HEK293 (cell line): ENCODE data around the gene OR5AU1.

Experiments
- CTCF ChIA-PET: fragments of 350-600 bp; formaldehyde crosslinking; extraction: SDS; loops from one replicate; lab custom pipeline; 2021; ENCODE audit warnings: antibody characterized with exemption; lab: Yijun Ruan, JAX
- POLR2A ChIA-PET: fragments of 300-600 bp; formaldehyde crosslinking; extraction: SDS; loops from one replicate; lab custom pipeline; 2020; ENCODE audit warnings: antibody characterized with exemption, inconsistent platforms; lab: Yijun Ruan, JAX
- H3K27ac ChIP-seq: fragments of 200-500 bp; sonication (Bioruptor generic); 2 replicates; pipeline ENCODE4 v1.5.1; 2014; ENCODE audit warnings: low read depth, low read length, control low read depth, inconsistent platforms; ENCODE audit errors: extremely low read depth
- H3K36me3 ChIP-seq, 2 experiments: fragments of 200-500 bp in 1 of 2; sonication (Bioruptor generic) in 1 of 2; 1 replicate in 1 of 2; 2 replicates in 1 of 2; pipeline ENCODE4 v1.5.1; 2014 to 2017; ENCODE audit warnings: inconsistent platforms in 2 of 2, low read length in 2 of 2; ENCODE audit not compliant: control insufficient read depth in 2 of 2, insufficient read depth in 1 of 2
- H3K4me1 ChIP-seq: fragments of 200-500 bp; sonication (Bioruptor generic); 2 replicates; pipeline ENCODE4 v1.5.1; 2014; ENCODE audit warnings: mild to moderate bottlenecking, low read length, inconsistent platforms; ENCODE audit not compliant: control insufficient read depth, insufficient read depth
- H3K4me3 ChIP-seq: 2 replicates; pipeline ENCODE4 v1.5.1; 2011; ENCODE audit warnings: low read depth, mild to moderate bottlenecking, control low read depth, low read length, moderate library complexity
- H3K9me3 ChIP-seq: fragments of 200-500 bp; sonication (Bioruptor generic); 2 replicates; pipeline ENCODE4 v1.5.1; 2014; ENCODE audit warnings: low read depth, low read length, inconsistent platforms; ENCODE audit not compliant: control insufficient read depth, insufficient read depth
- EGR2 ChIP-seq: fragments of 450-650 bp; formaldehyde crosslinking; IDR thresholded peaks from 2 replicates; pipeline ENCODE4 v1.5.1; 2016; ENCODE audit warnings: low read depth, missing biosample characterization, missing genetic modification characterization
- GFI1B ChIP-seq: fragments of 450-650 bp; formaldehyde crosslinking; IDR thresholded peaks from 2 replicates; pipeline ENCODE4 v1.5.1; 2016; ENCODE audit warnings: missing biosample characterization, missing genetic modification characterization
- HOXD13 ChIP-seq: sonication (generic); formaldehyde crosslinking; IDR thresholded peaks from 2 replicates; pipeline ENCODE4 v1.8.0; 2022; ENCODE audit warnings: missing genetic modification reagents, borderline replicate concordance
- KLF16 ChIP-seq: fragments of 450-650 bp; formaldehyde crosslinking; IDR thresholded peaks from 2 replicates; pipeline ENCODE4 v1.5.1; 2017; ENCODE audit warnings: missing biosample characterization, missing genetic modification characterization
- SETDB1 ChIP-seq: IDR thresholded peaks from one replicate; pipeline ENCODE4 v1.6.1; 2017; ENCODE audit warnings: mild to moderate bottlenecking, low read length, moderate library complexity, mixed read lengths; ENCODE audit not compliant: insufficient read length
- SP3 ChIP-seq: fragments of 450-650 bp; formaldehyde crosslinking; IDR thresholded peaks from 2 replicates; pipeline ENCODE4 v1.5.1; 2016; ENCODE audit warnings: missing biosample characterization, missing genetic modification characterization
- ZFP37 ChIP-seq: fragments of 450-650 bp; formaldehyde crosslinking; IDR thresholded peaks from 2 replicates; pipeline ENCODE4 v1.5.1; 2016; ENCODE audit warnings: missing biosample characterization, missing genetic modification characterization
- ZNF112 ChIP-seq: fragments of 450-650 bp; formaldehyde crosslinking; IDR thresholded peaks from 2 replicates; pipeline ENCODE4 v1.5.0; 2017; ENCODE audit warnings: missing biosample characterization, missing genetic modification characterization
- ZNF155 ChIP-seq: fragments of 450-650 bp; formaldehyde crosslinking; IDR thresholded peaks from 2 replicates; pipeline ENCODE4 v1.5.1; 2016; ENCODE audit warnings: missing biosample characterization, missing genetic modification characterization
- ZNF169 ChIP-seq: fragments of 450-650 bp; formaldehyde crosslinking; IDR thresholded peaks from 2 replicates; pipeline ENCODE4 v1.5.1; 2016; ENCODE audit warnings: missing biosample characterization, missing genetic modification characterization
- ZNF174 ChIP-seq: fragments of 450-650 bp; formaldehyde crosslinking; IDR thresholded peaks from 2 replicates; pipeline ENCODE4 v1.5.0; 2017; ENCODE audit warnings: missing biosample characterization, mild to moderate bottlenecking, missing genetic modification characterization
- ZNF266 ChIP-seq: fragments of 450-650 bp; formaldehyde crosslinking; IDR thresholded peaks from 2 replicates; pipeline ENCODE4 v1.5.1; 2016; ENCODE audit warnings: missing biosample characterization, missing genetic modification characterization, low read depth
- ZNF341 ChIP-seq: fragments of 450-650 bp; formaldehyde crosslinking; IDR thresholded peaks from 2 replicates; pipeline ENCODE4; 2016; ENCODE audit warnings: low read depth, missing biosample characterization, missing genetic modification characterization
- ZNF473 ChIP-seq: fragments of 450-650 bp; formaldehyde crosslinking; IDR thresholded peaks from 2 replicates; pipeline ENCODE4 v1.5.1; 2017; ENCODE audit warnings: missing biosample characterization, missing genetic modification characterization
- ZNF560 ChIP-seq: fragments of 450-650 bp; formaldehyde crosslinking; IDR thresholded peaks from 2 replicates; pipeline ENCODE4 v1.5.1; 2017; ENCODE audit warnings: missing biosample characterization, missing genetic modification characterization, borderline replicate concordance
- ZNF585B ChIP-seq: fragments of 450-650 bp; formaldehyde crosslinking; IDR thresholded peaks from 2 replicates; pipeline ENCODE4 v1.5.1; 2016; ENCODE audit warnings: missing biosample characterization, missing genetic modification characterization
- ZNF610 ChIP-seq: fragments of 450-650 bp; formaldehyde crosslinking; IDR thresholded peaks from 2 replicates; pipeline ENCODE4 v1.5.1; 2016; ENCODE audit warnings: missing biosample characterization, missing genetic modification characterization, borderline replicate concordance
- ZNF624 ChIP-seq: fragments of 450-650 bp; formaldehyde crosslinking; IDR thresholded peaks from 2 replicates; pipeline ENCODE4 v1.5.1; 2017; ENCODE audit warnings: missing biosample characterization, missing genetic modification characterization
- TF ChIP-seq, protein P1 (sequence below): fragments of 450-650 bp; formaldehyde crosslinking; IDR thresholded peaks from 2 replicates; pipeline ENCODE4 v1.5.1; 2016; ENCODE audit warnings: missing biosample characterization, missing genetic modification characterization
- TF ChIP-seq, protein P2 (sequence below): fragments of 450-650 bp; formaldehyde crosslinking; IDR thresholded peaks from 2 replicates; pipeline ENCODE4 v1.5.1; 2017; ENCODE audit warnings: missing biosample characterization, missing genetic modification characterization
- TF ChIP-seq, protein P3 (sequence below): fragments of 450-650 bp; formaldehyde crosslinking; IDR thresholded peaks from 2 replicates; pipeline ENCODE4 v1.5.1; 2017; ENCODE audit warnings: missing biosample characterization, mild to moderate bottlenecking, missing genetic modification characterization, moderate library complexity
- TF ChIP-seq, protein P4 (sequence below): fragments of 450-650 bp; IDR thresholded peaks from 2 replicates; pipeline ENCODE4 v1.5.1; 2018; ENCODE audit warnings: missing biosample characterization, missing genetic modification characterization

The OR5AU1 gene

DNA sequence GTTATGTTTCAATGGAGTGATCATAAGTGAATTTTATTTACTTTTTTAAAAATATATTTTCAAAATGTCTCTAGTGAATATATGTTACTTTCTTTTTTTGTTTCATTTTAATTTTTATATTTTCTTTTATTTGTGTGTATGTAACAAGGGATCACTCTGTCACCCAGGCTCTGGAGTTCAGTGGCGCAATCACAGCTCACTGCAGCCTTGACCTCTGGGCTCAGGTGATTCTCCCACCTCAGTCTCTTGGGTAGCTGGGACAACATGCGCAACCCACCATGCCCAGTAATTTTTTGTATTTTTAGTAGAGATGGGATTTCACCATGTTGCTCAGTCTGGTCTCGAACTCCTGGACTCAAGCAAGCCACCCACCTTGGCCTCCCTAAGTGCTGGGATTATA, 36.9 kb downstream of the OR5AU1 start (continued):
- TF ChIP-seq, protein P1, sequence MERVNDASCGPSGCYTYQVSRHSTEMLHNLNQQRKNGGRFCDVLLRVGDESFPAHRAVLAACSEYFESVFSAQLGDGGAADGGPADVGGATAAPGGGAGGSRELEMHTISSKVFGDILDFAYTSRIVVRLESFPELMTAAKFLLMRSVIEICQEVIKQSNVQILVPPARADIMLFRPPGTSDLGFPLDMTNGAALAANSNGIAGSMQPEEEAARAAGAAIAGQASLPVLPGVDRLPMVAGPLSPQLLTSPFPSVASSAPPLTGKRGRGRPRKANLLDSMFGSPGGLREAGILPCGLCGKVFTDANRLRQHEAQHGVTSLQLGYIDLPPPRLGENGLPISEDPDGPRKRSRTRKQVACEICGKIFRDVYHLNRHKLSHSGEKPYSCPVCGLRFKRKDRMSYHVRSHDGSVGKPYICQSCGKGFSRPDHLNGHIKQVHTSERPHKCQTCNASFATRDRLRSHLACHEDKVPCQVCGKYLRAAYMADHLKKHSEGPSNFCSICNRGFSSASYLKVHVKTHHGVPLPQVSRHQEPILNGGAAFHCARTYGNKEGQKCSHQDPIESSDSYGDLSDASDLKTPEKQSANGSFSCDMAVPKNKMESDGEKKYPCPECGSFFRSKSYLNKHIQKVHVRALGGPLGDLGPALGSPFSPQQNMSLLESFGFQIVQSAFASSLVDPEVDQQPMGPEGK (tag by site-specific recombination) = no peak
- TF ChIP-seq SETDB1 (no peak), ZNF624 (tag by site-specific recombination) (no peak)

DNA sequence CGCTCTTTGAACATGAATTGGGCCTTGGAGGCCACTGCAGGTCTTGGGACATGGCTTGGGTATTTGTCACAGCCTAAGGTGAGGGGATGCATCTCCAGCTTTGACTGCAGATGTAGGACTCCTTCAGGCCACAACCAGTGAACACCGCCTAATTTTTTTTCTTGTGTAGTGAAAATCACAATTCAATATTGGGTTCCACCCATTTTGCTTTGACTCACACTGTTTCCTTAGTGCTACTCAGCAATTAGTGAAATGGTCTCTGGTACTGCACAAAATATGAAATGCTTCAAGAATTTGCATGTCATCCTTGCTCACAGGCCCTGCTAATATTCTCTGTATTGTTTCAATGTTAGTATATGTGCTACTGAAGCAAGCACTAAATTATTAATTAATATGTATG, 42.5 kb downstream of the OR5AU1 start:
- ChIA-PET CTCF (interaction anchor here (1.0 to 1.1 kb wide), 2 partner anchors 9 to 99 kb away, joined by 3 read pairs; no protein-coding TSS in a partner anchor), POLR2A (no interaction called here)
- Histone ChIP-seq H3K4me3 (no peak overlapping the region), H3K9me3 (no peaks in the 10 kb centered on the region), H3K4me1 (no peaks in the 10 kb centered on the region), H3K36me3 (no peaks in the 10 kb centered on the region), H3K27ac (no peak overlapping the region)
- TF ChIP-seq KLF16 (tag by site-specific recombination) (no peak), ZNF560 (tag by site-specific recombination) (no peak), ZNF169 (tag by site-specific recombination) (no peak), EGR2 (tag by site-specific recombination) (no peak), ZNF155 (tag by site-specific recombination) (no peak), GFI1B (tag by site-specific recombination) (no peak), ZNF473 (tag by site-specific recombination) (no peak), ZNF112 (tag by site-specific recombination) (no peak), ZFP37 (tag by site-specific recombination) (no peak), ZNF266 (no peak), ZNF610 (no peak), ZNF174 (no peak), HOXD13 (no peak), ZNF585B (tag by site-specific recombination) (no peak), ZNF341 (tag by site-specific recombination) (no peak), SP3 (tag by site-specific recombination) (no peak)
- TF ChIP-seq, protein P2, sequence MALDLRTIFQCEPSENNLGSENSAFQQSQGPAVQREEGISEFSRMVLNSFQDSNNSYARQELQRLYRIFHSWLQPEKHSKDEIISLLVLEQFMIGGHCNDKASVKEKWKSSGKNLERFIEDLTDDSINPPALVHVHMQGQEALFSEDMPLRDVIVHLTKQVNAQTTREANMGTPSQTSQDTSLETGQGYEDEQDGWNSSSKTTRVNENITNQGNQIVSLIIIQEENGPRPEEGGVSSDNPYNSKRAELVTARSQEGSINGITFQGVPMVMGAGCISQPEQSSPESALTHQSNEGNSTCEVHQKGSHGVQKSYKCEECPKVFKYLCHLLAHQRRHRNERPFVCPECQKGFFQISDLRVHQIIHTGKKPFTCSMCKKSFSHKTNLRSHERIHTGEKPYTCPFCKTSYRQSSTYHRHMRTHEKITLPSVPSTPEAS (tag by site-specific recombination) = no peak
- TF ChIP-seq, protein P3, sequence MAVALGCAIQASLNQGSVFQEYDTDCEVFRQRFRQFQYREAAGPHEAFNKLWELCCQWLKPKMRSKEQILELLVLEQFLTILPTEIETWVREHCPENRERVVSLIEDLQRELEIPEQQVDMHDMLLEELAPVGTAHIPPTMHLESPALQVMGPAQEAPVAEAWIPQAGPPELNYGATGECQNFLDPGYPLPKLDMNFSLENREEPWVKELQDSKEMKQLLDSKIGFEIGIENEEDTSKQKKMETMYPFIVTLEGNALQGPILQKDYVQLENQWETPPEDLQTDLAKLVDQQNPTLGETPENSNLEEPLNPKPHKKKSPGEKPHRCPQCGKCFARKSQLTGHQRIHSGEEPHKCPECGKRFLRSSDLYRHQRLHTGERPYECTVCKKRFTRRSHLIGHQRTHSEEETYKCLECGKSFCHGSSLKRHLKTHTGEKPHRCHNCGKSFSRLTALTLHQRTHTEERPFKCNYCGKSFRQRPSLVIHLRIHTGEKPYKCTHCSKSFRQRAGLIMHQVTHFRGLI = no peak
- TF ChIP-seq, protein P4, sequence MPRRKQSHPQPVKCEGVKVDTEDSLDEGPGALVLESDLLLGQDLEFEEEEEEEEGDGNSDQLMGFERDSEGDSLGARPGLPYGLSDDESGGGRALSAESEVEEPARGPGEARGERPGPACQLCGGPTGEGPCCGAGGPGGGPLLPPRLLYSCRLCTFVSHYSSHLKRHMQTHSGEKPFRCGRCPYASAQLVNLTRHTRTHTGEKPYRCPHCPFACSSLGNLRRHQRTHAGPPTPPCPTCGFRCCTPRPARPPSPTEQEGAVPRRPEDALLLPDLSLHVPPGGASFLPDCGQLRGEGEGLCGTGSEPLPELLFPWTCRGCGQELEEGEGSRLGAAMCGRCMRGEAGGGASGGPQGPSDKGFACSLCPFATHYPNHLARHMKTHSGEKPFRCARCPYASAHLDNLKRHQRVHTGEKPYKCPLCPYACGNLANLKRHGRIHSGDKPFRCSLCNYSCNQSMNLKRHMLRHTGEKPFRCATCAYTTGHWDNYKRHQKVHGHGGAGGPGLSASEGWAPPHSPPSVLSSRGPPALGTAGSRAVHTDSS (tag by site-specific recombination) = no peak
